ENCODE results near the gene SLC25A13.

Gene SLC25A13

GRCh38 chr7:96076350-96076707 is 245.6 kb downstream of the SLC25A13 start:
- no peak for DNase-seq

GRCh38 chr7:96075510-96076349 is 246.2 kb downstream of the SLC25A13 start:
- DNase-seq = peak; percentile 45

- DNase-seq = no peak
Observed at GRCh38 chr7:96074871-96075270, 247.0 kb downstream of the SLC25A13 start.
